GM19397 (cell line): ENCODE measurements around the gene CNTNAP2.

Experiments used
- ATAC-seq: cut with Tn5 transposase; IDR thresholded peaks from one replicate; pipeline ENCODE4 v1.9.1; 2021; ENCODE audit warnings: mild to moderate bottlenecking, moderate library complexity; ENCODE audit not compliant: unreplicated experiment

The CNTNAP2 gene

DNA sequence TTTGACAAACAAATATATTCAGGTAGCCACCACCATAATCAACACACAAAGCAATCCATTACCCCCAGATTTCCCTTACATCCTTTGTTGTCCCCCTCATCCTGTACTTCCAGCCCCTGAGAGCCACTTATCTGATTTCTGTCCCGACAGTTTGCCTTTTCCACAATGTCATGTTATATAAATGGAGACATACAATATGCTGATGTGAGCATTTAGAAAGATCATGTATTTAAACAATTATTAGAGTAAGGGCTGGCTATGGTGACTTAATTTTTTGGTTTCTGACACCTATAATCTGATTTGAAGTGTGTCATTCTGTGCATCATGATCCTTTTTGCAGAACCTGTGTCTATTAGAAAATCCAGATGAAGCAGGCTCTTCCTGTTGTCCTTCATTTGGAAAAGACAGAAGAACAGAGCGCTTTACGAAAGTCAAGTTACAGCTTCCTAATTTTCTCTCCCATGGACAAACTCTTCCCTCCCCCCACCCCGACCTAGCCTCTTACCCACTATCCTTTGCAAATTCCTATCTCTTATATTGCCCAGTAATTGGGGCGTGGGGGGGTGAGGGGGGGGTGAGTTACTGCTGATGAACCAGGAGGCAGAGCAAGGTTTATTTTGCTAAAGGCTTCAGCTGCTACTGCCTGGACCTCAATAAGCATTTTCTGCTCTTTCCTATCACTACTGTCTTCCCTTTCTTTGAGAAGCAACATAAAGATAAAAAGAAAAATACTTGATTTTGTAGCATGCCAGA, 2221.6 kb downstream of the CNTNAP2 start:
- ATAC-seq = no peak

DNA sequence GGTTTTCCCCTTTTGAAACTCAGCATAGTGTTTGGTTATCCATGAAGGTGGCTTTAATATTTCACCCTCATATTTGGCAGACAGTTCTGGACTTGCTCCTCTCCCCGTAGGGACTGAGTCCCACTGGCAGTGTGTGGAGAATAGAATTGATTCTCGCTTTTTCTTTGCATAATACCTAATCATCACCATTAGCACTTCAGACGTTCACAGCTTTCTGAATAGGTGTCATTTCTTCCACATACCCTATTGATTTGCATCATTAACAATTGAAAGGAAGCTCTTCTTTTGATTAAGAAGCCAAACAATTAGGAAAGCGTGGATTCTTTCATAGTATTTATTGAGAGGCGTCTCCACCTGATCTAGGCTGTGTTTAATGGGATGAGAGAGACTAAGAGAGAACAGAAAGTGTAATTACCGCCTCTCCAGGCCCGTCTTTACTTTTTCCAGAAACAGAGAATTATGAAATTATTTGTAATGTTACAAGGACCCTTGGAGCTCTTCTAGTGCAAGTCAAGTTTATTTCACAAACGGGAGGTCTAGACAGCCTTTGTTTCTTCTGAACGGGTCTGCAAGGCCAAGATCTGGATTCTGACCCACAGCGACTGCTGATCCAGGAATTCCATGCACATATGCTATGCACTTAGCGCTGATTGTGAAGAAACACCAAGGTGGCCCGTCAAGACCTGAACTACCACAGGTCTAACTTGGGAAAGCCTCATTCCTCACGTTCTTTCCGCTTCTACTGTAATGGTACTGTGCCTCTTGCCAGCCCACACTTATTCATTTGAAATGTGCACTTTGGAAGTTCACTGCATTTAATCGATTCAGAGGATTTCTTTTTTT, 2224.1 kb downstream of the CNTNAP2 start:
- no peak for ATAC-seq

DNA sequence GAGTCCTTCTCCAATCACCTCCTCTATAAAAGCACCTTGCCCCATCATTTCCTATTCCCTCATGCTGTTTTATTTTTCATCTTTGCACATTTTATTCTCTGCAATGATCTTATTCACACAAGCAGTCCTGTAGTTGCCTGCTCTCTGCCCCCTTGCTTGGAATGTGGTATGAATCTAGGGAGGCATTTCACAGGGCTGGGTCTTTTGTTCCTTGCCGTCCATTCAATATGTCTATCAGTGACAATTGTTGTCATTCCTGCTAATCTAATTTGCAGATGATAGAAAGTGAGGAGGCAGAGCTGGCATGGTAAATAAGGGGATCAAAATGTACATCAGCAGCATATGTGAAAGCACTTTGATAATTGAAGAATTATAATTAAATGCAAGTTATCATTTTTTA, 2227.8 kb downstream of the CNTNAP2 start:
- ATAC-seq = no peak

GRCh38 chr7:148347981-148348380, 2231.4 kb downstream of the CNTNAP2 start:
- no peak for ATAC-seq

- ATAC-seq = no peak
These were observed 2231.9 kb downstream of the CNTNAP2 start for GRCh38 chr7:148348466-148348865.

DNA sequence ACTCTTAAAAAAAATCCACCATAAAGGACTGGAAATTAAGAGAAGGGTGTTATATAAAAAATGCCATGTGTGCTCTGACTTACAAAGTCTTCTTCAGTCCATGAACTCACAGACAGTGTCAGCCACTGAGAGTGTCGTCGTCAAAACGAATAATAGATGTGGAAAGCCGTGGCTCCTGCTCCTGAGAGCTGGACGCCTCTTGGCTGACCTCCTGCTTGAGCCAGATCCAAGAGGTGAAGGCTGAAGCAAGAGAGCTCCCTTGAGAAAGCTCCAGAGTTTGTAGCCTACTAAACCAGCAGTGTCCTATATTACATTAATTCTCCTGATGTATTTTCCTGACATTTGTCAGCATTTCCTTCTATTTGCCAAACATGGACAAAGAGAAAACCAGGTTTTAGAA, 2239.7 kb downstream of the CNTNAP2 start:
- no peak for ATAC-seq

DNA sequence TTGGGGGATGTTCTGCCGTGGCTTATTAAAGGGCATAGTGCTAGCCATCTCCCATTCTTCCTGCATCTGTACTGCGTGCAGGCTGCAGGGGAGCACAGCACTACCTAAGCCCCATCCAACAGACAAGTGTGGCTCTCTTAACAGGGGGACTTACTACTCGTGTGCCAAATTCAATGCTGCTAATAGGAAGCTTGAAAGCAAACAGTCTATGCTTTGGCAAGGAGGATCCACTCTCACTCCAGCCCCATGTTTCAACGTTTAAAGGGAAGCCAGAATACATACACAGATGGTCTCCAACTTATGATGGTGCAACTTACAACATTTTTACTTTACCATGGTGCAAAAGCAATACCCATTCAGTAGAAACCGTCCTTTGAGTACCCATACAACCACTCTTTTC, 2245.9 kb downstream of the CNTNAP2 start:
- ATAC-seq = no peak

- ATAC-seq = no peak
These were observed 2251.3 kb downstream of the CNTNAP2 start for GRCh38 chr7:148367731-148368475.

GRCh38 chr7:148368562-148368961, 2252.0 kb downstream of the CNTNAP2 start:
- no peak for ATAC-seq

DNA sequence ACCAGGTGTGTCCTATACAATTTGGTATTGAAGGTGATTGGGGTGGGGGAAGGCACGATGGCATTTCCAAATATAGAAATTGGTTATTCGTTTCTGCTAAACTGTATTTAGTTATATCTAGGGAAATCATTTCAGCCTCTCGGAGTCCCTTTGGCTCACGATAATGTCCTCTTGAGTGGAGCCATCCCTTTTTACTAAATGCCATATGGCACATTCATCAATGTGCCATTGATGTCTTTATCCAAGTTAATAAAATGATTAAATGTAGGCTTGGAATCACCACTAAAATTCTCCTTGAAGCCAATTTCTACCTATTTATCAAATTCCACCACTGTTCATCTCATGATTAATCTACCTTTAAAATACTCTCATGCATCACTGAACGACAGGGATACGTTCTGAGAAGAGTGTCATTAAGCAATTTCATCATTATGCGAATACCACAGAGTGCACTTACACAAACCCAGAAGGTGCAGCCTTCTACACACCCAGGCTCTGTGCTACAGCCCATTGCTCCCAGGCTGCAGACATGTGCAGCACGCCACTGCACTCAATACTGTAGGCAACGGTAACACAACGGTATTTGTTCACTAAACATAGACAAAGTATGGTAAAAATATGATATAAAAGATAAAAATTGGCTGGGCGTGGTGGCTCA, 2254.8 kb downstream of the CNTNAP2 start:
- ATAC-seq = no peak

GRCh38 chr7:148374396-148375259, 2258.0 kb downstream of the CNTNAP2 start:
- no peak for ATAC-seq

DNA sequence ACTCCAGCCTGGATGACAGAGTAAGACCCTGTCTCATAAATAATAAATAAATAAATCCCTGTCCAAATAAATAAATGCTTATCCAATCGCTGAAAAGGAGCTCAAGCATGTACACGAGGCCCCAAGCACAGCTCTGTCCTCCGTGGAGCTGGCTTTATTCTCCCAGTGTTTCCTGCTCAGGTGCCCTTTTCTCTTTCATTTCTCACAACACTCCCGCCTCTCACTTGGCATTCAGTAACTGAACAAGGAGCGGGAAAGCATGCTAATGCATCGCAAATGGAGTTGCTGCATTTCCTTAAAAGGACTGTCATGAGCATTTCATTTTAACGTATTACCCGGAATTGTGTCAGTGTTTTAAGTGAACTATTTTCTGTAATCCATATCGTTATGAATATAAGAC, 2263.1 kb downstream of the CNTNAP2 start:
- no peak for ATAC-seq

DNA sequence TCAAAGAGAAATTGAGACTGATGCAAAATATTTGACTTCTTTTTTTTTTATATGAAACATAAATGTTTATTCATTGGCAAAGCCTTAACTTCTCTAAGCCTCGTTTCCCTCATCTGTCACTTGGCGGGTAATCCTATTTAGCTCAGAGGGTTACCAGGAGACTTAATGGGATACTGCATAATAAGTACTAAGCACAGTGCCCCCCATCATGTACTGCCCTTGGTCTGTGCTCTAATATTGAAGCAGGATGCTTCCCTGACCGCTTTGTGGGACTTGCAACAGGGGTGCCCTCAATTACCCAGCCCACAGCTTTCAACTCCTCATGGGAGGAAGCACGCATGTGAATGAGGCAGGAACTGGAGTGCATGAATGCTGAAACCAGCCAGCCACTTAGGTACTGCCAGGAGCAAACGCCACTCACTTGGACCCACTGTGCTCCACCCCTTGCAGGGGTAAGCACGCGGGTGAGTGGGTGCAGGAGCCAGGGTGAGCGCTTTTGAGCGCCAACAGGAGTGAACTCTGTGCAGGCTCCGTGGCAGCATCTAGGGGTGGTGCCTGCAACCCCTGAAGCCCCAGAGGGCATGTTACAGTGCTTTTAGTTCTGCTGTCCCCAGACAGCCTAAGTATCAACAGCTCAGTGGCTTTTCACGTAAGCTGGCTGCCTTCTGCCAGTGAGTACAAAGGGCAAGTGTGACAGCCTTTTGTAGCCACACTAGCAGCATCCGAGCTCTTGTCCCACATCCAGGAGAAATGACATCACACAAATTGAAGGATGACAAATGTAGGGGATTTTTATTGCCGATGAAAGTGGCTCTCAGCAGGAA, 2264.2 kb downstream of the CNTNAP2 start:
- ATAC-seq = no peak

DNA sequence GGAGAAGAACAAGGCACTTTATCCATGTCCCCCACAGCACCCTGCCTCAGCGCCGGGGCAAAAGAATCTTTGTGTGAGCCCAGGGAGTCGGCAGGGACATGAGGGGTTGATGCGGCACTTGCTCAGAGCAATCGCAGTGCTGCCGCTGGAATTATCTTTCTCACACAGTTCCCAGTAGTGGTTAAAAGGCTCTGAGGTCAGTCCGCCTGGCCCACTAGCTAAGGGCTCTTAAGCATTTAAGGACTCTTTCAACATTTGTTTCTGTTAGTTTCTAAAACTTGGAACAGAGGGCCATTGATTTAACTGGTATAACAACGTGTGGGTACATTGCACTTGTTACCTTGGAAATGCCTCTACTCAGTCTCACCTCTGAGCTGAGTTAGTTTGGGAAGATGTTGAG, 2266.0 kb downstream of the CNTNAP2 start:
- ATAC-seq = no peak

DNA sequence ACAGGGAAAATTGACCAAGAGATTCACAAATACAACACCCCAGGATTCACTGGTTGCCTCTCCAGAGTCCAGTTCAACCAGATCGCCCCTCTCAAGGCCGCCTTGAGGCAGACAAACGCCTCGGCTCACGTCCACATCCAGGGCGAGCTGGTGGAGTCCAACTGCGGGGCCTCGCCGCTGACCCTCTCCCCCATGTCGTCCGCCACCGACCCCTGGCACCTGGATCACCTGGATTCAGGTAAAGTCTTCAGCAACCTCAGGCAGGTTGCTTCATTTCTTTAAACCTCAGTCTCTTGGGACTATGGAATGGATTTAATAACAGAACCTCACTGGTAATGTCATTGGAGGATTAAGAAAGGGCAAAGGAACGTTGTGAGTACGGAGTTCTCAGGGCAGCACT, 2267.1 kb downstream of the CNTNAP2 start:
- no peak for ATAC-seq

GRCh38 chr7:148385009-148385682, 2268.5 kb downstream of the CNTNAP2 start:
- no peak for ATAC-seq

DNA sequence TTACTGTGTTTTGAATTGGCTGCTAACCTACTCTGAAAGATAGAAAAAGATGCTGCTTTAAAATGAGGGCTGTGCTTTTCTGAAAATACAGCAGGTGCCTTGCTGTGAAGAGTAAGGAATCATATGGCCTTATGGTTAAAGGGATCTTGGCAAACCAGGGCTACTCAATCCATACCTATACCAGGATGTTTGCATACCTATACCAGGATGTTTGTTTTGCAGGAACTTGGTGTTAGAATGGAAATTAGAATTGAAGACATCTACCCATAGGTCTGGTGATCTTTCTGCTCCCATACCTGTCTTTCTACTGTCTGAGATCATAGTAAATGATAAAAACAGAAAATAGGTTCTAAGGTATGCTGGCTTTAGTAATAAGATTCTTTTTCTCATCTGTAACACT, 2273.8 kb downstream of the CNTNAP2 start:
- no peak for ATAC-seq

GRCh38 chr7:148391591-148391990, 2275.0 kb downstream of the CNTNAP2 start:
- ATAC-seq = no peak

DNA sequence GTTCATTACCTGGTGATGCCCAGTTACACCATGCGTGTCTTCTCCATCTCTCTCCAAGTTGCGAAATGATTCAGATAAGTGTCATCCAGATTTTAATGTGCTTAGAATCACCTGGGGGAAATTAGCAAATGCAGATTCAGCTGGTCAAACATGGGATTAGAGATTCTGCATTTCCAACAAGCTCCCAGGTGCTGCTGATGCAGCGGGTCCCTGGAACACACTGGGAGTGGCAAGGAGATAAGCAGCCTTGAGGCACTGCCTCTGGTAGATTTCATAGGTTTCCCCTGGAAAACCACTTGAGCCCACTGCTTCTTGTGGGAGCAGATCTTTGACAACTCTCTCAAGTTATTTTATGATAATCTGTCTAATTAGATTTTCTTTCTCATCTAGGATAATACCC, 2278.0 kb downstream of the CNTNAP2 start:
- ATAC-seq = no peak
